HepG2 (cell line): ENCODE results near the gene FIBP. TPM values are rescaled to one million over a fixed set of nuclear protein-coding genes. Genes with fewer than 3 reads are reported as not detected.

Experiments
- ATAC-seq: fragments of 200-7000 bp; cut with Tn5 transposase; 3 replicates; pipeline ENCODE4 v1.9.1; 2020; ENCODE audit warnings: mild to moderate bottlenecking, moderate library complexity
- BruUV-seq: library from RNA; stranded (reverse); fragments of 400-500 nt; replicated peaks from 2 replicates; lab custom pipeline; 2021; lab: Mats Ljungman, UMichigan
- CTCF ChIA-PET: fragments of 300-600 bp; formaldehyde crosslinking; extraction: SDS; loops from one replicate; lab custom pipeline; 2021; ENCODE audit warnings: low total read pairs, inconsistent platforms, low intra/inter-chr PET ratio; lab: Yijun Ruan, JAX
- POLR2A ChIA-PET: fragments of 350-600 bp; sonication (Branson Sonifier 250); formaldehyde crosslinking; loops from one replicate; lab custom pipeline; 2020; ENCODE audit warnings: antibody characterized with exemption, inconsistent platforms; lab: Yijun Ruan, JAX
- DNase-seq: peaks from one replicate; pipeline ENCODE4 v3.0.0-alpha.2; 2015; ENCODE audit warnings: low spot score
- FAIRE-seq: peaks from 3 replicates; lab custom pipeline; 2011; peaks lifted over from hg19 to GRCh38; lab: Jason Lieb, UNC
- H2AFZ ChIP-seq: one replicate; pipeline ENCODE4 v1.6.1; 2011; ENCODE audit warnings: low read length, inconsistent platforms
- H3K27ac ChIP-seq: fragments of 300-600 bp; 3 replicates; pipeline ENCODE4 v1.8.0; 2011; ENCODE audit warnings: mixed run types, mild to moderate bottlenecking, mixed read lengths, low read length, inconsistent platforms; ENCODE audit not compliant: insufficient read depth; ENCODE audit errors: extremely low read length
- H3K27me3 ChIP-seq, 2 experiments: fragments of 200-600 bp in 1 of 2; 2 replicates in 1 of 2; 3 replicates in 1 of 2; pipeline versions ENCODE4 v1.6.0 to v1.8.0; 2011; ENCODE audit warnings: low read length in 2 of 2, mild to moderate bottlenecking in 2 of 2, moderate library complexity in 2 of 2, inconsistent platforms in 1 of 2; ENCODE audit not compliant: insufficient read depth in 2 of 2, control insufficient read depth in 1 of 2
- H3K36me3 ChIP-seq, 2 experiments: fragments of 200-600 bp in 1 of 2; replicated peaks in 1 of 2; 2 replicates in 1 of 2; 3 replicates in 1 of 2; pipeline versions ENCODE4 v1.5.1 to v1.8.0; 2011; ENCODE audit warnings: low read length in 2 of 2, inconsistent platforms in 1 of 2; ENCODE audit not compliant: insufficient read depth in 2 of 2, control insufficient read depth in 1 of 2
- H3K4me1 ChIP-seq: 2 replicates; pipeline ENCODE4 v1.5.1; 2012; ENCODE audit warnings: low read length, inconsistent platforms; ENCODE audit not compliant: insufficient read depth
- H3K4me2 ChIP-seq: 2 replicates; pipeline ENCODE4 v1.6.0; 2011; ENCODE audit warnings: low read depth, low read length, inconsistent platforms
- H3K4me3 ChIP-seq, 3 experiments: fragments of 200-600 bp in 1 of 3; sonication (generic), shearing (Covaris generic) in 1 of 3; replicated peaks in 1 of 3; 2 replicates each; pipeline ENCODE4 v1.5.1; 2011 to 2016; ENCODE audit warnings: low read length in 3 of 3, inconsistent platforms in 2 of 3, low read depth in 2 of 3, mild to moderate bottlenecking in 2 of 3, control low read depth in 1 of 3, mixed read lengths in 1 of 3; ENCODE audit not compliant: insufficient read depth in 1 of 3
- H3K79me2 ChIP-seq: one replicate; pipeline ENCODE4 v1.6.1; 2011; ENCODE audit warnings: low read length, inconsistent platforms; ENCODE audit not compliant: insufficient read depth
- H3K9ac ChIP-seq: 2 replicates; pipeline ENCODE4 v1.6.0; 2011; ENCODE audit warnings: mild to moderate bottlenecking, low read depth, low read length, inconsistent platforms; ENCODE audit not compliant: insufficient read depth
- H3K9me3 ChIP-seq: 2 replicates; pipeline ENCODE4 v1.5.1; 2012; ENCODE audit warnings: mild to moderate bottlenecking, low read length
- H4K20me1 ChIP-seq: 2 replicates; pipeline ENCODE4 v1.6.0; 2011; ENCODE audit warnings: inconsistent platforms, mild to moderate bottlenecking, low read length, moderate library complexity; ENCODE audit not compliant: insufficient read depth
- AGO2 ChIP-seq: fragments of 200-400 bp; formaldehyde crosslinking; optimal IDR thresholded peaks from 2 replicates; pipeline ENCODE3; 2017; ENCODE audit warnings: mild to moderate bottlenecking, low read depth, low read length, moderate library complexity
- HCFC1 ChIP-seq: fragments of 150-350 bp; IDR thresholded peaks from 2 replicates; pipeline ENCODE4 v1.6.1; 2014; ENCODE audit warnings: low read depth, low read length
- NFKBIZ ChIP-seq: IDR thresholded peaks from 2 replicates; pipeline ENCODE4 v1.6.1; 2018; ENCODE audit warnings: missing genetic modification reagents, missing compliant biosample characterization
- POGZ ChIP-seq: sonication (generic); formaldehyde crosslinking; IDR thresholded peaks from 2 replicates; pipeline ENCODE4 v1.4.0; 2020; ENCODE audit warnings: mild to moderate bottlenecking, missing genetic modification reagents
- REPIN1 ChIP-seq: sonication (generic); formaldehyde crosslinking; IDR thresholded peaks from 2 replicates; pipeline ENCODE4 v1.8.0; 2022; ENCODE audit warnings: missing genetic modification reagents, low read depth, mild to moderate bottlenecking, borderline replicate concordance
- SALL2 ChIP-seq: sonication (generic); formaldehyde crosslinking; IDR thresholded peaks from 2 replicates; pipeline ENCODE4 v1.8.1; 2023; ENCODE audit warnings: mild to moderate bottlenecking, missing genetic modification reagents, inconsistent platforms
- SMARCC2 ChIP-seq: fragments of 450-650 bp; IDR thresholded peaks from 2 replicates; pipeline ENCODE4 v1.6.1; 2017; ENCODE audit warnings: antibody characterized with exemption, mild to moderate bottlenecking
- SNAPC5 ChIP-seq: sonication (generic); formaldehyde crosslinking; IDR thresholded peaks from 2 replicates; pipeline ENCODE4 v1.8.1; 2023; ENCODE audit warnings: mild to moderate bottlenecking, missing genetic modification reagents, borderline replicate concordance
- TBP ChIP-seq: sonication (generic); formaldehyde crosslinking; IDR thresholded peaks from 2 replicates; pipeline ENCODE4 v1.5.0; 2020; ENCODE audit warnings: missing genetic modification reagents
- TEF ChIP-seq: sonication (generic); formaldehyde crosslinking; IDR thresholded peaks from 2 replicates; pipeline ENCODE4 v1.5.0; 2020; ENCODE audit warnings: missing genetic modification reagents
- ZNF142 ChIP-seq: sonication (generic); formaldehyde crosslinking; IDR thresholded peaks from 2 replicates; pipeline ENCODE4 v1.4.0; 2020; ENCODE audit warnings: missing genetic modification reagents
- ZNF260 ChIP-seq: sonication (generic); formaldehyde crosslinking; IDR thresholded peaks from 2 replicates; pipeline ENCODE4 v1.4.0; 2020; ENCODE audit warnings: missing genetic modification reagents, low read depth, mild to moderate bottlenecking, borderline replicate concordance
- ZNF329 ChIP-seq: sonication (generic); formaldehyde crosslinking; IDR thresholded peaks from 2 replicates; pipeline ENCODE4 v1.9.0; 2021; ENCODE audit warnings: low read depth, mild to moderate bottlenecking, missing genetic modification reagents
- ZNF501 ChIP-seq: sonication (generic); formaldehyde crosslinking; IDR thresholded peaks from 2 replicates; pipeline ENCODE4 v1.5.1; 2020; ENCODE audit warnings: mild to moderate bottlenecking, moderate library complexity, missing genetic modification reagents
- ZNF567 ChIP-seq: sonication (generic); formaldehyde crosslinking; IDR thresholded peaks from 2 replicates; pipeline ENCODE4 v1.8.1; 2023; ENCODE audit warnings: mild to moderate bottlenecking, missing genetic modification reagents, borderline replicate concordance
- ZNF713 ChIP-seq: sonication (generic); formaldehyde crosslinking; IDR thresholded peaks from 2 replicates; pipeline ENCODE4 v1.4.0; 2020; ENCODE audit warnings: mild to moderate bottlenecking, missing genetic modification reagents
- ZNF891 ChIP-seq: sonication (generic); formaldehyde crosslinking; IDR thresholded peaks from 2 replicates; pipeline ENCODE4 v1.5.0; 2020; ENCODE audit warnings: mild to moderate bottlenecking, missing genetic modification reagents
- WGBS: methylation state at CpG from one replicate; pipeline ENCODE4 v1.1.6; 2017; ENCODE audit warnings: low lambda C conversion rate; 5-methylcytosine and 5-hydroxymethylcytosine counted together
- in situ Hi-C: cut with HindIII; loops from 2 replicates; pipeline ENCODE4 v1.10.0; 2017; ENCODE audit warnings: low pct_unique_long_range_greater_than_20kb; ENCODE audit not compliant: extremely low pct_ligation_motif_present
- intact Hi-C: fragments of 100-400 bp; cut with micrococcal nuclease; formaldehyde crosslinking; loops from one replicate; pipeline ENCODE4 v1.10.0; 2022; ENCODE audit not compliant: unreplicated experiment
- polyA plus RNA-seq, 8 experiments: library from polyadenylated mRNA; depleted of rRNA in 3 of 8; stranded (reverse) in 7 of 8; unstranded in 1 of 8; fragments of >200 nt; fragmentation: Illumina TruSeq in 4 of 8; extraction: Trizol in 4 of 8; gene quantifications; 2 replicates each; pipeline versions ENCODE4 v1.2.1 to v1.2.3, GENCODE V29; 2011 to 2016; ENCODE audit warnings: low read depth in 4 of 8, missing spikeins in 1 of 8, mixed read lengths in 1 of 8; ENCODE audit not compliant: insufficient read depth in 1 of 8
- total RNA-seq, 5 experiments: library from RNA; depleted of rRNA; stranded (reverse); fragments of >200 nt; fragmentation: Illumina TruSeq; extraction: Trizol; gene quantifications; 2 replicates each; pipeline ENCODE4 v1.2.3, GENCODE V29; 2016; ENCODE audit warnings: low read depth in 1 of 5

FIBP gene
- total and polyA plus RNA-seq, 2 of the 13 experiments (the other 11 are each of a cell fraction or from before 2014, with no cell fraction given) = 42.9 to 62.1 TPM

GRCh38 chr11:65863889-65864705 is 24.2 kb downstream of the FIBP start:
- CTCF ChIA-PET = no interaction called here
- WGBS = 86% methylated on average over 11 of the region's 12 CpGs
- Histone ChIP-seq H4K20me1 (no peaks in the 10 kb centered on the region), H3K79me2 (peaks cover 10% of the 10 kb centered on the region), H3K9ac (no peak overlapping the region), H3K4me2 (no peak overlapping the region), H3K9me3 (no peaks in the 10 kb centered on the region), H2AFZ (no peak overlapping the region), H3K4me3 (no peak overlapping the region), H3K27me3 (no peaks in the 10 kb centered on the region), H3K27ac (no peak overlapping the region), H3K36me3 (peaks cover 14 to 51% of the 10 kb centered on the region in 2 experiments; a peak in 4 of 5 replicates), H3K4me1 (peaks cover 21% of the 10 kb centered on the region)
- ATAC-seq (no peak), FAIRE-seq (no peak), DNase-seq (no peak)
- intact Hi-C loops (no loop called here), in situ Hi-C loops (no loop called here)
- BruUV-seq = no TSS peak
- POLR2A ChIA-PET = interaction anchor here (0.6 kb wide), 1 partner anchor 24 kb away, joined by 5 read pairs; the partner anchor contains the start of gene FIBP
- TF ChIP-seq ZNF329 = no peak
- TF ChIP-seq TEF (CRISPR knock-in tag) = no peak
- TF ChIP-seq ZNF501 = no peak
- TF ChIP-seq ZNF567 (CRISPR knock-in tag) = no peak
- TF ChIP-seq REPIN1 (CRISPR knock-in tag) = no peak
- TF ChIP-seq POGZ (CRISPR knock-in tag) = no peak
- TF ChIP-seq ZNF142 = no peak
- no peak for TF ChIP-seq SNAPC5
- TF ChIP-seq ZNF713 (CRISPR knock-in tag) = no peak
- TF ChIP-seq TBP (CRISPR knock-in tag) = no peak
- TF ChIP-seq ZNF260 = no peak
- no peak for TF ChIP-seq AGO2
- TF ChIP-seq ZNF891 (CRISPR knock-in tag) = no peak
- no peak for TF ChIP-seq SMARCC2
- no peak for TF ChIP-seq NFKBIZ
- TF ChIP-seq HCFC1 = no peak
- TF ChIP-seq SALL2 (CRISPR knock-in tag) = no peak
